NOMO-1 treated with DMSO at 0.1 percent for 48 hours (cell line): Measurements from ENCODE around the gene IKZF2.

Source experiments
- DNase-seq: peaks from one replicate; lab custom pipeline; 2025; ENCODE audit not compliant: unreplicated experiment; lab: John Stamatoyannopoulos, UW

The IKZF2 gene

GRCh38 chr2:213156717-213157116, 5.3 kb upstream of the IKZF2 start:
- no peak for DNase-seq

GRCh38 chr2:213152888-213153287, 1.5 kb upstream of the IKZF2 start:
- DNase-seq, result no peak

- no peak for DNase-seq
Measured at GRCh38 chr2:213152065-213152794, 818 bp upstream of the IKZF2 start.

- no peak for DNase-seq
Measured at GRCh38 chr2:213150315-213151097, 906 bp downstream of the IKZF2 start.

GRCh38 chr2:213149949-213150314, 1.5 kb downstream of the IKZF2 start:
- DNase-seq, result no peak

- DNase-seq, result no peak
Measured at GRCh38 chr2:213149294-213149875, 2.0 kb downstream of the IKZF2 start.

GRCh38 chr2:213148572-213149261, 2.7 kb downstream of the IKZF2 start:
- DNase-seq, result no peak

- no peak for DNase-seq
Measured at GRCh38 chr2:213147538-213147937, 3.9 kb downstream of the IKZF2 start.

GRCh38 chr2:213145715-213146242, 5.6 kb downstream of the IKZF2 start:
- DNase-seq, result no peak

GRCh38 chr2:213137064-213137463, 14.3 kb downstream of the IKZF2 start:
- no peak for DNase-seq

- peak; percentile 12 for DNase-seq
Measured at GRCh38 chr2:213129311-213129710, 22.1 kb downstream of the IKZF2 start.

- DNase-seq, result no peak
Measured at GRCh38 chr2:213125646-213126347, 25.6 kb downstream of the IKZF2 start.

GRCh38 chr2:213122725-213123124, 28.7 kb downstream of the IKZF2 start:
- DNase-seq, result no peak

GRCh38 chr2:213121690-213122089, 29.7 kb downstream of the IKZF2 start:
- no peak for DNase-seq

GRCh38 chr2:213119061-213119809, 32.2 kb downstream of the IKZF2 start:
- no peak for DNase-seq

- no peak for DNase-seq
Measured at GRCh38 chr2:213108308-213108707, 43.1 kb downstream of the IKZF2 start.

- no peak for DNase-seq
Measured at GRCh38 chr2:213107728-213108127, 43.7 kb downstream of the IKZF2 start.

- DNase-seq, result no peak
Measured at GRCh38 chr2:213105212-213105611, 46.2 kb downstream of the IKZF2 start.

GRCh38 chr2:213104903-213105202, 46.6 kb downstream of the IKZF2 start:
- no peak for DNase-seq
